HL-60 (cell line): ENCODE results near the gene SENP8.

Experiments
- DNase-seq, 2 experiments: peaks; one replicate each; pipeline ENCODE4 v3.0.0-alpha.2; 2010 to 2020; ENCODE audit warnings: low read depth in 1 of 2, low spot score in 1 of 2
- H3K27ac ChIP-seq: fragments of 250-450 bp; sonication (Bioruptor Pico); replicated peaks from 2 replicates; pipeline ENCODE4 v1.5.1; 2020; ENCODE audit warnings: mild to moderate bottlenecking, moderate library complexity
- H3K27me3 ChIP-seq: fragments of 250-450 bp; sonication (Bioruptor Pico); 2 replicates; pipeline ENCODE4 v1.5.1; 2021; ENCODE audit warnings: mild to moderate bottlenecking, moderate library complexity; ENCODE audit not compliant: insufficient read depth, poor library complexity, severe bottlenecking
- H3K4me3 ChIP-seq: replicated peaks from 2 replicates; pipeline ENCODE4 v1.5.1; 2011; ENCODE audit warnings: mild to moderate bottlenecking, control low read depth, low read length; ENCODE audit not compliant: insufficient read depth
- CTCF ChIP-seq: IDR thresholded peaks from one replicate; pipeline ENCODE4 v1.5.1; 2011; ENCODE audit warnings: low read length, control low read depth, inconsistent platforms; ENCODE audit not compliant: insufficient read depth
- GABPA ChIP-seq: IDR thresholded peaks from 2 replicates; pipeline ENCODE4 v1.6.1; 2012; ENCODE audit warnings: low read depth
- POLR2AphosphoS5 ChIP-seq: IDR thresholded peaks from 2 replicates; pipeline ENCODE4 v1.6.1; 2012; ENCODE audit warnings: low read depth
- SPI1 ChIP-seq: IDR thresholded peaks from 2 replicates; pipeline ENCODE4 v1.6.1; 2012; ENCODE audit warnings: low read depth, mild to moderate bottlenecking, borderline replicate concordance
- TF ChIP-seq, protein P1 (sequence below): IDR thresholded peaks from 2 replicates; pipeline ENCODE4 v1.6.1; 2012; ENCODE audit warnings: low read depth; ENCODE audit not compliant: insufficient replicate concordance

Gene SENP8

DNA sequence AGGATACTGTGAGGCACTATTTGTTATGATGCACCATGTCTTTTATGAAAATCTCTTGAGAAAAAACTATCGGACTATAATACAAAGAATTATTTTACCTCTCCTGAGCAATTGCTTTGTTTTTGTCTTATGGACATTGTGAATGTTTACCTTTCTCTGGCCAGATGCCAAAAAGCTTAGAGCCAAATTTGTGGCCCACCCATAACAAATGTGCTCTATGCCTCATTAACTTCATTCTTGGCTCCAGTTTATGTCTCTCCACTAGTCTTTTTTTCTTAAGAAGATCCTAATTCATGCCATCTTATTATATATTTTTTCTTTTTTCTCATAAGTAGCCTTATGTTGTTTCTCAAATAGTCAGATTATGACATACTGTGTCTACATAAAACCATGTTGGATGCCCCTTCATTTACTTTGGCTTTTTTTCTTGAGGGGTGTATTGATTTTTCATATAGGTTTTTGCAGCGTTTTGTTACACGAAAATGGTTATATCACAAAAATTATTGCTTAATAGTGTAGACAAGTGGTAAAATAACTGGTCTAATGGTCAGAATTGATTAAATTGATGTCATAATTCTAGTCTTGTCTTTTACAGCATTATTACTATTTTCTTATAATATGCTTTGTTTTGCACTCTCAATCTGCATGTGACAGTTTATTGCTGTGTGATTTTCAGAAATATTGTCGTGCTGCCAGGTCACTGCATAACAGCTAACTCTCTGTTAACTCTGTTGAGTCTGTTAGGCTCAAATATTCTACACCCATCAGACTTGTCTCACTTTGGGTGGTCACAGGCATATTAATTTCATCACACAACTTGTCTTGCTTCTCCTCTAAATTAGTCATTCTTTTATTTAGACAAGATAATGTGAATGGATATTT lies 18.2 kb downstream of the SENP8 start:
- TF ChIP-seq CTCF (no peak), GABPA (no peak), SPI1 (no peak), POLR2AphosphoS5 (no peak)
- TF ChIP-seq, protein P1, sequence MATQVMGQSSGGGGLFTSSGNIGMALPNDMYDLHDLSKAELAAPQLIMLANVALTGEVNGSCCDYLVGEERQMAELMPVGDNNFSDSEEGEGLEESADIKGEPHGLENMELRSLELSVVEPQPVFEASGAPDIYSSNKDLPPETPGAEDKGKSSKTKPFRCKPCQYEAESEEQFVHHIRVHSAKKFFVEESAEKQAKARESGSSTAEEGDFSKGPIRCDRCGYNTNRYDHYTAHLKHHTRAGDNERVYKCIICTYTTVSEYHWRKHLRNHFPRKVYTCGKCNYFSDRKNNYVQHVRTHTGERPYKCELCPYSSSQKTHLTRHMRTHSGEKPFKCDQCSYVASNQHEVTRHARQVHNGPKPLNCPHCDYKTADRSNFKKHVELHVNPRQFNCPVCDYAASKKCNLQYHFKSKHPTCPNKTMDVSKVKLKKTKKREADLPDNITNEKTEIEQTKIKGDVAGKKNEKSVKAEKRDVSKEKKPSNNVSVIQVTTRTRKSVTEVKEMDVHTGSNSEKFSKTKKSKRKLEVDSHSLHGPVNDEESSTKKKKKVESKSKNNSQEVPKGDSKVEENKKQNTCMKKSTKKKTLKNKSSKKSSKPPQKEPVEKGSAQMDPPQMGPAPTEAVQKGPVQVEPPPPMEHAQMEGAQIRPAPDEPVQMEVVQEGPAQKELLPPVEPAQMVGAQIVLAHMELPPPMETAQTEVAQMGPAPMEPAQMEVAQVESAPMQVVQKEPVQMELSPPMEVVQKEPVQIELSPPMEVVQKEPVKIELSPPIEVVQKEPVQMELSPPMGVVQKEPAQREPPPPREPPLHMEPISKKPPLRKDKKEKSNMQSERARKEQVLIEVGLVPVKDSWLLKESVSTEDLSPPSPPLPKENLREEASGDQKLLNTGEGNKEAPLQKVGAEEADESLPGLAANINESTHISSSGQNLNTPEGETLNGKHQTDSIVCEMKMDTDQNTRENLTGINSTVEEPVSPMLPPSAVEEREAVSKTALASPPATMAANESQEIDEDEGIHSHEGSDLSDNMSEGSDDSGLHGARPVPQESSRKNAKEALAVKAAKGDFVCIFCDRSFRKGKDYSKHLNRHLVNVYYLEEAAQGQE = no peak
- H3K27me3 ChIP-seq = no peaks in the 10 kb centered on the region
- no peak for DNase-seq
- H3K27ac ChIP-seq = no peak overlapping the region
- H3K4me3 ChIP-seq = no peak overlapping the region

- DNase-seq = no peak
- H3K27me3 ChIP-seq = no peaks in the 10 kb centered on the region
- H3K4me3 ChIP-seq = no peak overlapping the region
- no peak overlapping the region for H3K27ac ChIP-seq
- no peak for TF ChIP-seq GABPA
- TF ChIP-seq, protein P1 = no peak
- no peak for TF ChIP-seq POLR2AphosphoS5
- TF ChIP-seq SPI1 = no peak
- TF ChIP-seq CTCF = no peak
These were observed 21.5 kb downstream of the SENP8 start for GRCh38 chr15:72139667-72140066.

- no peak for DNase-seq
- TF ChIP-seq, protein P1 = no peak
- TF ChIP-seq CTCF = no peak
- TF ChIP-seq POLR2AphosphoS5 = no peak
- no peak for TF ChIP-seq SPI1
- TF ChIP-seq GABPA = no peak
- Histone ChIP-seq H3K27me3 (no peaks in the 10 kb centered on the region), H3K27ac (no peak overlapping the region), H3K4me3 (no peak overlapping the region)
These were observed 21.9 kb downstream of the SENP8 start for GRCh38 chr15:72140088-72140487.
